ENCODE results near the gene UNC13D. TPM values are rescaled to one million over a fixed set of nuclear protein-coding genes. Genes with fewer than 3 reads are reported as not detected.
A peak's percentile ranks its signal among the peaks of the same experiment; 100 is the strongest.

The UNC13D gene
- polyA plus RNA-seq, 1 experiment: 0.16 TPM

- no peak for DNase-seq (ENCODE audit: low read depth, low spot score)
- no peak overlapping the region for H3K4me3 ChIP-seq (ENCODE audit: low read depth, low read length)
- no peak for TF ChIP-seq CTCF (IDR thresholded peaks at IDR 0.05; ENCODE audit: low read depth, low read length)
- peak overlapping the region; percentile 11 for H3K27ac ChIP-seq (ENCODE audit: low read depth, low read length)
- no peaks in the 10 kb centered on the region for H3K9me3 ChIP-seq (ENCODE audit: control insufficient read depth, insufficient read depth, low read length)
- CTCF ChIA-PET: interaction anchor here (0.6 to 2.8 kb wide), 14 partner anchors 12 to 869 kb away, joined by 3 to 13 read pairs (median 4); partner anchors contain the start of genes GALK1 and WBP2
- H3K27me3 ChIP-seq (ENCODE audit: control insufficient read depth, insufficient read depth, low read length): no peaks in the 10 kb centered on the region
- POLR2A ChIA-PET: interaction anchor here (0.6 to 2.5 kb wide), 6 partner anchors 29 to 52 kb away, joined by 3 to 17 read pairs (median 7); partner anchors contain the start of gene WBP2
Observed at GRCh38 chr17:75826561-75827307, 17.5 kb downstream of the UNC13D start.

GRCh38 chr17:75825748-75826370, 18.3 kb downstream of the UNC13D start:
- ChIA-PET POLR2A (interaction anchor here (0.8 to 1.5 kb wide), 4 partner anchors 11 to 52 kb away, joined by 3 to 17 read pairs (median 6); a partner anchor contains a TSS), CTCF (interaction anchor here (1.4 to 2.8 kb wide), 3 partner anchors 11 to 72 kb away, joined by 3 to 12 read pairs (median 9); no protein-coding TSS in a partner anchor)

GRCh38 chr17:75825149-75825552, 19.1 kb downstream of the UNC13D start:
- POLR2A ChIA-PET: interaction anchor here (0.8 to 1.3 kb wide), 2 partner anchors 10 to 45 kb away, joined by 3 to 6 read pairs; no protein-coding TSS in a partner anchor

More at GRCh38 chr17:75825748-75826370, 18.3 kb downstream of the UNC13D start:
- Histone ChIP-seq H3K4me3 (ENCODE audit: low read depth, low read length) (no peak overlapping the region), H3K27me3 (ENCODE audit: control insufficient read depth, insufficient read depth, low read length) (no peaks in the 10 kb centered on the region), H3K27ac (ENCODE audit: low read depth, low read length) (no peak overlapping the region), H3K9me3 (ENCODE audit: control insufficient read depth, insufficient read depth, low read length) (no peaks in the 10 kb centered on the region)
- DNase-seq (ENCODE audit: low read depth, low spot score): no peak
- TF ChIP-seq CTCF (IDR thresholded peaks at IDR 0.05; ENCODE audit: low read depth, low read length): no peak

DNA sequence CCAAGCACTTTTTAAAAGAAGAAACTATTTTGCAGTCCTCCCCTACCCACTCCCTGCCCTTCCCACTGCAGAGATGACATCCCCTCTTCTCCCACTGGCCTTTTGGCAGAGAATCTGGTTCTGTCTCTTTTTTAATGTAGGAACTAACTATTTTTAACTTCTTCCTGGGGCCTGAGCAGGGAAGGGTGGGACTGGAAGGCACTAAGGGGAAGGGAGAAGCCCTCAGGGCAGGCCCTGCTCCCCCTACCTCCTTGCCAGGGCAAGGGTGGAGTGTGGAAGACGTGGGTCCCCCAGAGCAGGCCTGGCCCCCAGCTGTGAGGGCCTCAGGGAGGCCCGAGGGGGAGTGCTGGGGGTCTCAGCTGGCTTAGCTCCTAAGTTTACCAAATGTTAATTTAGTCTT, 19.5 kb downstream of the UNC13D start:
- no peak for TF ChIP-seq CTCF (IDR thresholded peaks at IDR 0.05; ENCODE audit: low read depth, low read length)
- H3K4me3 ChIP-seq (ENCODE audit: low read depth, low read length): no peak overlapping the region
- H3K27ac ChIP-seq (ENCODE audit: low read depth, low read length): no peak overlapping the region
- DNase-seq (ENCODE audit: low read depth, low spot score): no peak
- ChIA-PET CTCF (no interaction called here), POLR2A (interaction anchor here (1.3 kb wide), 1 partner anchor 45 kb away, joined by 6 read pairs; no protein-coding TSS in a partner anchor)
- no peaks in the 10 kb centered on the region for H3K27me3 ChIP-seq (ENCODE audit: control insufficient read depth, insufficient read depth, low read length)
- H3K9me3 ChIP-seq (ENCODE audit: control insufficient read depth, insufficient read depth, low read length): no peaks in the 10 kb centered on the region

More at GRCh38 chr17:75825149-75825552, 19.1 kb downstream of the UNC13D start:
- no peak for DNase-seq (ENCODE audit: low read depth, low spot score)
- no peak for TF ChIP-seq CTCF (IDR thresholded peaks at IDR 0.05; ENCODE audit: low read depth, low read length)
- Histone ChIP-seq H3K9me3 (ENCODE audit: control insufficient read depth, insufficient read depth, low read length) (no peaks in the 10 kb centered on the region), H3K27me3 (ENCODE audit: control insufficient read depth, insufficient read depth, low read length) (no peaks in the 10 kb centered on the region), H3K4me3 (ENCODE audit: low read depth, low read length) (no peak overlapping the region), H3K27ac (ENCODE audit: low read depth, low read length) (no peak overlapping the region)
- CTCF ChIA-PET: no interaction called here
